Transverse colon (tissue), 4 donors: ENCODE data around the gene SYT3. TPM values are rescaled to one million over a fixed set of nuclear protein-coding genes. Genes with fewer than 3 reads are reported as not detected.

Experiments used
- DNase-seq: peaks from one replicate; pipeline ENCODE4 v3.0.0-alpha.2; 2019
- H3K27ac ChIP-seq, 4 donors: fragments of 200-600 bp; sonication (generic); 2 replicates each; pipeline ENCODE4 v1.5.1; 2016 to 2018; ENCODE audit warnings: inconsistent platforms in 4 of 4
- H3K27me3 ChIP-seq: fragments of 200-600 bp; sonication (generic); 2 replicates; pipeline ENCODE4 v1.5.1; 2017; ENCODE audit warnings: inconsistent platforms
- H3K36me3 ChIP-seq, 4 donors: fragments of 200-600 bp; sonication (generic); 2 replicates each; pipeline ENCODE4 v1.5.1; 2017 to 2019; ENCODE audit warnings: inconsistent platforms in 4 of 4
- H3K4me1 ChIP-seq, 4 donors: fragments of 200-600 bp; sonication (generic); 2 replicates each; pipeline ENCODE4 v1.5.1; 2017 to 2020; ENCODE audit warnings: inconsistent platforms in 4 of 4
- H3K4me3 ChIP-seq, 4 donors: fragments of 200-600 bp; sonication (generic); 1 replicate in 1 of 4; 2 replicates in 3 of 4; pipeline versions ENCODE4 v1.5.1 to v1.6.1; 2017 to 2019; ENCODE audit warnings: inconsistent platforms in 4 of 4
- H3K9me3 ChIP-seq, 2 donors: fragments of 200-600 bp; sonication (generic); 2 replicates each; pipeline ENCODE4 v1.5.1; 2017 to 2019; ENCODE audit warnings: inconsistent platforms in 2 of 2
- CTCF ChIP-seq, 5 experiments: fragments of 200-600 bp in 3 of 5; fragments of 450-650 bp in 2 of 5; sonication (generic) in 3 of 5; IDR thresholded peaks; 1 replicate in 2 of 5; 2 replicates in 3 of 5; pipeline ENCODE4 v1.5.1; 2016 to 2017; ENCODE audit warnings: antibody characterized with exemption in 5 of 5, inconsistent platforms in 3 of 5, mild to moderate bottlenecking in 2 of 5, moderate library complexity in 1 of 5
- EP300 ChIP-seq: sonication (generic); formaldehyde crosslinking; IDR thresholded peaks from one replicate; pipeline ENCODE4 v1.6.1; 2017; ENCODE audit warnings: antibody characterized with exemption, low read depth
- POLR2A ChIP-seq: fragments of 450-650 bp; IDR thresholded peaks from one replicate; pipeline ENCODE4 v1.6.1; 2016; ENCODE audit warnings: antibody characterized with exemption, mild to moderate bottlenecking, moderate library complexity
- POLR2AphosphoS5 ChIP-seq, 3 donors: sonication (generic); formaldehyde crosslinking; IDR thresholded peaks; one replicate each; pipeline ENCODE4 v1.6.1; 2016; ENCODE audit warnings: antibody characterized with exemption in 3 of 3
- WGBS, 2 donors: methylation state at CpG; one replicate each; pipeline ENCODE4 v1.1.5; 2018; ENCODE audit warnings: low coverage in 1 of 2; 5-methylcytosine and 5-hydroxymethylcytosine counted together
- in situ Hi-C, 4 donors: fragments of 200-750 bp; cut with MboI; loops; one replicate each; pipeline versions ENCODE4 v1.15.0 to v1.15.1; 2017; ENCODE audit warnings: low sequenced_read_pairs in 3 of 4, low pct_ligation_motif_present in 1 of 4, low pct_unique_long_range_greater_than_20kb in 1 of 4
- intact Hi-C: fragments of 100-400 bp; cut with DNase I; formaldehyde crosslinking; loops from one replicate; pipeline ENCODE4 v1.15.1; 2023; ENCODE audit warnings: low total_unique reads
- total RNA-seq, 4 donors: library from RNA; depleted of rRNA; stranded (reverse); fragments of >200 nt; gene quantifications; one replicate each; pipeline ENCODE4 v1.1.0, GENCODE V29; 2016

The SYT3 gene
- total RNA-seq, 4 donors from 2014 or later: 0.64 TPM; not detected in 3

DNA sequence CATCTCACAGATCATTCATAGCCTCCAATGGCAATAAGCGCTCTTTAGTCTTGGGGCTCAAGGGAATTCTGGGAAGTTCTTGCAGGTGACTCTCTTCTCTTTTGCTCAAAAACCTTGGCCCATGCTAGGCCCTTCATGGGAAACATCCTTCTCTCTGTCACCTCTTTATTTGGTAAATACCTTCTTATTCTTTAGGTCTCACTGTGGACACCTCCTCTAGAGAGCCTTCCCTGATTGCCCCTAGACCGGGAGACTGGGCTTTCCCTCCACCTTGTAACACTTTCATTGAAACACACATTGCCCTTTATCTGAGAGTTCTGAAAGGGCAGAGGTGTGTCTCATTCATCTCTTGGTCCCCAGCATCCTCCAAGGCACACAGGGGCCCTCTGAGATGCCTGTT is 11.5 kb upstream of the SYT3 start:
- Histone ChIP-seq H3K4me3 (no peak overlapping the region), H3K27ac (no peak overlapping the region), H3K36me3 (no peaks in the 10 kb centered on the region), H3K4me1 (no peaks in the 10 kb centered on the region), H3K9me3 (no peaks in the 10 kb centered on the region), H3K27me3 (peaks cover 40% of the 10 kb centered on the region)
- no peak for DNase-seq
- 75% methylated on average over 2 of the region's 2 CpGs; no CpG with 5 or more reads in 1 of the 2 donors for WGBS, 2 donors
- in situ Hi-C loops (no loop called here), intact Hi-C loops (no loop called here)
- TF ChIP-seq POLR2AphosphoS5 (IDR thresholded peaks at IDR 0.05) (no peak), CTCF (IDR thresholded peaks at IDR 0.05) (no peak)

DNA sequence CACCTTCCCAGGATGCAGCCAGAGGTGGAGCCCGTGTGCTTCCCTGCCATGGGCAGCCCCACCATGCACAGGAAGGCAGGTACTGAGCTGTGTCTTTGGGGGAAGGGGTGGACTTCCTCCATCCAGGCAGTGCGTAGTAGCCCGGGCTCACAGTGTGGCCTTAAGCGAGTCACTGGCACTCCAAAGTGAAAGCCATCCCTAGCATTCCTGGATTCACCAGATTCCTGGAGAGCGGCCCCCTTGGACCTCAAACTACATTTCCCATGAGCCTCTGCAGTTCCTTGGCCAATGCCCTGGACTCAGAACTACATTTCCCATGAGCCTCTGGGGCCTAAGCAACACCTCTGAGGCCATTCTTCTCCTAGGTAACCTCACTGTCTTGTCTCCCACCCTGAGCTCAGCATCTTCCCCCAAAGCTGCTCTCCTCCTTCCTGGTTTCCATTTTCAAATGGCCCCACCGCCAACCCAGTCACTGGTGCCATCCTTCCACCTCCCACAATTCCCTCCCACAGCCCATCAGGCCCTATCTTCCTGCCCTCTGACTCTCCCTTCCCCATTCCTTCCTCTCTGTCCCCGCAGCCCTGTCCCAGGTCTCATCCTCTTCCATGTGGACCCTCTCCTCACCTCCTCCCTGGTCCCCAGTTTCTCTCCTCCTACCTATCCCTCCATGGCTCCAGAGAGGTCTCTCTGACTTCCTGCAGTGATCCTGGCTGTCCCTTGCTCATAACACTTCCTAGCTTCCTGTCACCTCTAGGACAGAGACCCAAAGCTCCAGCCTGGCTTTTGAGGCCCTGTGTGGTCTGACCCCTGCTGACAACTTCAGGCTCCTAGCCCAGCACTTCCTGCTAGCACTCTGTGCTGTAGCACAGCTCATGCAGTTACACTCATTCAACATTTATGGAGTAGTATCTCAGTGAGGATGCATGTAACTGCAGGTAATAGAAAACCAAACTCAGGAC is 10.0 kb upstream of the SYT3 start, which contains the start of gene C19orf81:
C19orf81 (plus strand) TSS at position 13 of the 959 bp plus-strand sequence; CDS start at position 13, 0 bp downstream.
- no peak for DNase-seq
- Histone ChIP-seq H3K27ac (no peak within 1 kb of the TSS), H3K36me3 (no peaks in the 10 kb centered on the region), H3K9me3 (no peaks in the 10 kb centered on the region), H3K4me3 (no peak within 1 kb of the TSS), H3K4me1 (no peaks in the 10 kb centered on the region), H3K27me3 (peaks cover 32% of the 10 kb centered on the region)
- in situ Hi-C loops: loop anchor here in 1 of 4 donors (25.0 kb wide), 1 partner anchor 562 kb away; no protein-coding TSS in a partner anchor
- TF ChIP-seq POLR2A: no peak
- no peak for TF ChIP-seq CTCF (IDR thresholded peaks at IDR 0.05)
- no peak for TF ChIP-seq EP300
- TF ChIP-seq POLR2AphosphoS5 (IDR thresholded peaks at IDR 0.05): no peak
- WGBS, 2 donors: 35 to 38% methylated on average over 2 to 7 of the region's 7 CpGs
- intact Hi-C loops: no loop called here

- in situ Hi-C loops: loop anchor here in 1 of 4 donors (25.0 kb wide), 1 partner anchor 561 kb away; no protein-coding TSS in a partner anchor
- TF ChIP-seq POLR2A (no peak), EP300 (no peak), POLR2AphosphoS5 (IDR thresholded peaks at IDR 0.05) (no peak), CTCF (IDR thresholded peaks at IDR 0.05) (no peak)
- no peaks in the 10 kb centered on the region for H3K9me3 ChIP-seq
- H3K4me3 ChIP-seq: no peak overlapping the region
- H3K27me3 ChIP-seq: peaks cover 32% of the 10 kb centered on the region
- no peak overlapping the region for H3K27ac ChIP-seq
- 17 to 46% methylated on average over 2 to 5 of the region's 5 CpGs for WGBS, 2 donors
- no peaks in the 10 kb centered on the region for H3K36me3 ChIP-seq
- intact Hi-C loops: no loop called here
- H3K4me1 ChIP-seq: no peaks in the 10 kb centered on the region
- DNase-seq: no peak
Observed at GRCh38 chr19:50648659-50649058, 9.0 kb upstream of the SYT3 start.

GRCh38 chr19:50647879-50648615 is 8.4 kb upstream of the SYT3 start:
- no peak for TF ChIP-seq EP300
- TF ChIP-seq CTCF (IDR thresholded peaks at IDR 0.05): no peak
- TF ChIP-seq POLR2A: no peak
- no peak for TF ChIP-seq POLR2AphosphoS5 (IDR thresholded peaks at IDR 0.05)
- Histone ChIP-seq H3K4me1 (no peaks in the 10 kb centered on the region), H3K27ac (no peak overlapping the region), H3K9me3 (no peaks in the 10 kb centered on the region), H3K4me3 (no peak overlapping the region), H3K27me3 (peaks cover 37% of the 10 kb centered on the region), H3K36me3 (no peaks in the 10 kb centered on the region)
- intact Hi-C loops: no loop called here
- in situ Hi-C loops: loop anchor here in 1 of 4 donors (25.0 kb wide), 1 partner anchor 561 kb away; no protein-coding TSS in a partner anchor
- DNase-seq: no peak
- 45 to 54% methylated on average over 7 to 10 of the region's 10 CpGs for WGBS, 2 donors
